GM18520 (cell line): ENCODE measurements around the gene PLA2G2C.

ENCODE experiments used
- ATAC-seq: cut with Tn5 transposase; IDR thresholded peaks from one replicate; pipeline ENCODE4 v1.9.1; 2021; ENCODE audit not compliant: unreplicated experiment

Gene PLA2G2C

GRCh38 chr1:20158358-20159070, 27.8 kb downstream of the PLA2G2C start:
- ATAC-seq = no peak

- no peak for ATAC-seq
Observed at GRCh38 chr1:20154301-20154831, 32.0 kb downstream of the PLA2G2C start.

GRCh38 chr1:20153000-20153418, 33.3 kb downstream of the PLA2G2C start:
- no peak for ATAC-seq

GRCh38 chr1:20152599-20152930, 33.8 kb downstream of the PLA2G2C start:
- no peak for ATAC-seq

GRCh38 chr1:20151906-20152598, 34.3 kb downstream of the PLA2G2C start:
- peak; percentile 45 for ATAC-seq

GRCh38 chr1:20150969-20151368, 35.3 kb downstream of the PLA2G2C start:
- no peak for ATAC-seq

- no peak for ATAC-seq
Observed at GRCh38 chr1:20150326-20150705, 36.0 kb downstream of the PLA2G2C start.

GRCh38 chr1:20149601-20150325, 36.6 kb downstream of the PLA2G2C start:
- ATAC-seq = no peak

GRCh38 chr1:20148571-20149500, 37.5 kb downstream of the PLA2G2C start:
- no peak for ATAC-seq

GRCh38 chr1:20147846-20148570, 38.3 kb downstream of the PLA2G2C start:
- ATAC-seq = no peak

GRCh38 chr1:20143734-20144565, 42.4 kb downstream of the PLA2G2C start:
- no peak for ATAC-seq

- ATAC-seq = no peak
Observed at GRCh38 chr1:20143318-20143717, 43.0 kb downstream of the PLA2G2C start.

GRCh38 chr1:20142001-20142710, 44.2 kb downstream of the PLA2G2C start:
- no peak for ATAC-seq

GRCh38 chr1:20141466-20141865, 44.9 kb downstream of the PLA2G2C start:
- ATAC-seq = no peak

- ATAC-seq = no peak
Observed at GRCh38 chr1:20141001-20141400, 45.3 kb downstream of the PLA2G2C start.

GRCh38 chr1:20139776-20140612, 46.3 kb downstream of the PLA2G2C start:
- ATAC-seq = no peak

- no peak for ATAC-seq
Observed at GRCh38 chr1:20138961-20139550, 47.3 kb downstream of the PLA2G2C start, which contains the start of gene PLA2G2F. PLA2G2F (plus strand) TSS chr1:20139323; CDS start chr1:20139428, 105 bp downstream.
